GM21526 (cell line): ENCODE measurements around the gene OBSCN.

Experiments used
- ATAC-seq: cut with Tn5 transposase; IDR thresholded peaks from one replicate; pipeline ENCODE4 v1.9.1; 2021; ENCODE audit warnings: moderate library complexity; ENCODE audit not compliant: unreplicated experiment, low FRiP score

Gene OBSCN

GRCh38 chr1:228428412-228428811 is 220.6 kb downstream of the OBSCN start:
- ATAC-seq: no peak
